Kidney epithelial cell (primary cell): Measurements from ENCODE around the gene ST14. TPM values are rescaled to one million over a fixed set of nuclear protein-coding genes. Genes with fewer than 3 reads are reported as not detected.
A peak's percentile ranks its signal among the peaks of the same experiment; 100 is the strongest.

Experiments
- DNase-seq: peaks from one replicate; pipeline ENCODE4 v3.0.0-alpha.2; 2010; ENCODE audit warnings: low read depth
- H3K27me3 ChIP-seq: 2 replicates; pipeline ENCODE4 v1.6.0; 2011; ENCODE audit warnings: low read length; ENCODE audit not compliant: control insufficient read depth, insufficient read depth
- H3K36me3 ChIP-seq: 2 replicates; pipeline ENCODE4 v1.5.1; 2011; ENCODE audit warnings: low read length; ENCODE audit not compliant: control insufficient read depth, insufficient read depth
- H3K4me3 ChIP-seq: 2 replicates; pipeline ENCODE4 v1.5.1; 2011; ENCODE audit warnings: low read depth, mild to moderate bottlenecking, control low read depth, low read length
- CTCF ChIP-seq: IDR thresholded peaks from 2 replicates; pipeline ENCODE4 v1.5.1; 2011; ENCODE audit warnings: mild to moderate bottlenecking, moderate library complexity, low read length, control low read depth, inconsistent platforms; ENCODE audit not compliant: insufficient read depth, poor library complexity, severe bottlenecking
- total RNA-seq: library from RNA; depleted of rRNA; stranded (reverse); fragments of >200 nt; gene quantifications from 2 replicates; pipeline ENCODE4 v1.2.3, GENCODE V29; 2015

The ST14 gene
- total RNA-seq, 1 donor from 2014 or later: 93.0 TPM

GRCh38 chr11:130141561-130142341, 17.8 kb upstream of the ST14 start:
- Histone ChIP-seq H3K4me3 (no peak overlapping the region), H3K36me3 (peaks cover 1% of the 10 kb centered on the region), H3K27me3 (no peaks in the 10 kb centered on the region)
- no peak for DNase-seq
- no peak for TF ChIP-seq CTCF

GRCh38 chr11:130144141-130144540, 15.4 kb upstream of the ST14 start:
- no peak for DNase-seq
- no peaks in the 10 kb centered on the region for H3K36me3 ChIP-seq
- no peaks in the 10 kb centered on the region for H3K27me3 ChIP-seq
- no peak for TF ChIP-seq CTCF
- no peak overlapping the region for H3K4me3 ChIP-seq

- Histone ChIP-seq H3K4me3 (no peak overlapping the region), H3K36me3 (no peaks in the 10 kb centered on the region), H3K27me3 (no peaks in the 10 kb centered on the region)
- TF ChIP-seq CTCF: no peak
- no peak for DNase-seq
Observed at GRCh38 chr11:130144861-130145281, 14.7 kb upstream of the ST14 start.

- TF ChIP-seq CTCF: no peak
- no peaks in the 10 kb centered on the region for H3K27me3 ChIP-seq
- DNase-seq: no peak
Observed at GRCh38 chr11:130145311-130145812, 14.2 kb upstream of the ST14 start.

GRCh38 chr11:130145975-130146776, 13.4 kb upstream of the ST14 start:
- peak; percentile 62 for TF ChIP-seq CTCF
- no peaks in the 10 kb centered on the region for H3K27me3 ChIP-seq
- peak; percentile 51 for DNase-seq
- no peaks in the 10 kb centered on the region for H3K36me3 ChIP-seq
- H3K4me3 ChIP-seq: no peak overlapping the region

More at GRCh38 chr11:130145311-130145812, 14.2 kb upstream of the ST14 start:
- H3K4me3 ChIP-seq: no peak overlapping the region
- H3K36me3 ChIP-seq: no peaks in the 10 kb centered on the region
